Erythroblast (primary cell): ENCODE results near the gene OOSP4B.

Experiments used
- GATA1 ChIP-seq: IDR thresholded peaks from 2 replicates; pipeline ENCODE4 v1.6.1; 2011; ENCODE audit warnings: low read depth, mild to moderate bottlenecking, control low read depth, low read length, moderate library complexity
- POLR2A ChIP-seq: IDR thresholded peaks from 2 replicates; pipeline ENCODE4 v1.6.1; 2011; ENCODE audit warnings: mild to moderate bottlenecking, low read length

DNA sequence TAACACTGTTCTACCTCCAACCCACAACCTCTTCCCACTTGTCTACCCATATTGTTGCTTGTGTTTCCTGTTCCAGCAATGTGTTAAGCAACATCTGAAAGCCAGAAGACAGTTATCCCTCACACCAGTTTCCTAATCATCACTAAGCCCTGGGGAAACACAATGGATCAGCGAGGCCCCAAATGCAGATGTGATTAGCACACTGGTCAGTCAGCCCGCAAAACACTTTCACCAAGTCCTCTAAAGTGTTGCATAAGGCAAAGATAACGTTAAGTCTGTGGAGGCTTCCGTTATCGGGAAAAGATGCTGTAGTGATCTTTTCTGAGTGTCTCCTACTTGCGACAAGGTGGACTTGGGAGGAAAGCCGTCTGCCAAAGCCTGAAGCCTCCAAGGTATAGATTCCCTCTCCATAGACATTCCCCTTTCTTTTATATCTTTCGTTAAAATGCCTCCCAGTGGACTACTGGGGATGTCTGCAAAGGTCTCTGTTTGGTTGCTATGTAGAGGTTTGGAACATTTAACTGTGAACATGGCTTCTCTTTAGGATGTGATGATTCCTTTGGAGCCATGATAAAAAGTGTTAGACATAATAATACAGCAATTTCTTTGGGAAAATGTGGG lies 39.5 kb downstream of the OOSP4B start, which contains the start of gene MS4A3:
- TF ChIP-seq POLR2A, result no peak
- TF ChIP-seq GATA1, result no peak
